ENCODE data around the gene CCL23.
"Not testable (repeated sequence)": the region's sequence is repeated elsewhere in the genome, so short reads cannot be mapped to it uniquely, and the experiment has no call there.

CCL23 gene

DNA sequence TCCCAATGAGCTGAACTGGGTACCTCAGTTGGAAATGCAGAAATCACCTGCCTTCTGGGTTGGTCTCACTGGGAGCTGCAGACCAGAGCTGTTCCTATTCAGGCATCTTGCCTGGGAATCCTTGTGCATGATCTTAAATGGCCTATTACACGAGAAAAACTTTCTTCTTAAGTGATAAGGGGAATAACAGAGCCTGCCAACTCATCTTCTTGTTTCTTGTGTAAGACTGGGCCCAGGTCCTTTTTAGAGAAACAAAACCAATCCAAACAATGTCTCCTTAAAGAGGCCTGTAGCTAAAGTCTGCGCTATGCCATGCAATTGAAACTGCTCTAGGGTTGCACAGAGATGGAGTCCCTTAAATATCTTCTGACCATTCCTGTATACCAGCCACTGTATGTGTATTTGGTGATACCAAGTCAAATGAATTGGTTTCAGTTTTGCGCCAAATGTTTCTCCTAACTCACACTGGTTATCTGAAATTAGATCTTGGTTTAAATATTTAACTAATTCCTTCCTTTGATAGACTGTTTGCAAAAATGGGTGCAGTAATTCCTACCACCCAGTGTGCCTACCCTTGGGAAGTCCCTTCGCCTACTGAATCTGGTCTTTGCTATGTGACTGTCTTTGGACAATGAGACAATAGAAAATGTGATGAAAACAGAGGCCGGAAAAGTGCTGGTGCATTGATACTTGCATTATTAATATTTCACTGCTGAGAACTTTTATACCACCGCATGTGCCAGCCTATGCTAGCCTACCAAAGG lies 6.5 kb upstream of the CCL23 start:
- no peak for DNase-seq
- no peak overlapping the region for H3K27ac Mint-ChIP-seq
- H3K4me1 Mint-ChIP-seq (ENCODE audit: low read depth): no peaks in the 10 kb centered on the region

DNA sequence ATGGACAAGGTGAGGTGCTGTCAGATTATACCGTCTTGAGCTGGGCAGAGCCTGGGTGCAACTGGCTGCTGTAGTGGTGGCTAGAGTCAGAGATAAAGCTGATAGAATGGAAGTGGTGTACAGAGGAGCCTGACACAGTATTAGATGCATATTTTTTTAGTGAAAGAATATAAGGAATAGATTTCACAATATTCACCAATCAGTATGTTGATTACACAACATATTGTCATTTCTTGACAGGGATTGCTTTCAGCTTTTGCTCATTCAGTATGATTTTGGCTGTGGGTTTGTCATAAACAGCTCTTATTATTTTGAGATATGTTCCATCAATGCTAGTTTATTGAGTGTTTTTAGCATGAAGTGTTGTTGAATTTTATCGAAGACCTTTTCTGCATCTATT lies 1.7 kb upstream of the CCL23 start:
- peaks cover 53% of the 10 kb centered on the region for H3K27me3 Mint-ChIP-seq
- no peak overlapping the region for H3K27ac Mint-ChIP-seq
- H3K36me3 Mint-ChIP-seq (ENCODE audit: low read depth): no peaks in the 10 kb centered on the region
- no peak for DNase-seq
- H3K4me3 Mint-ChIP-seq: no peak overlapping the region
- no peaks in the 10 kb centered on the region for H3K4me1 Mint-ChIP-seq (ENCODE audit: low read depth)
- no peaks in the 10 kb centered on the region for H3K9me3 Mint-ChIP-seq

More for the DNA sequence above, 6.5 kb upstream of the CCL23 start:
- Mint-ChIP-seq H3K4me3 (no peak overlapping the region), H3K9me3 (no peaks in the 10 kb centered on the region), H3K27me3 (peaks cover 56% of the 10 kb centered on the region), H3K36me3 (ENCODE audit: low read depth) (no peaks in the 10 kb centered on the region)

DNA sequence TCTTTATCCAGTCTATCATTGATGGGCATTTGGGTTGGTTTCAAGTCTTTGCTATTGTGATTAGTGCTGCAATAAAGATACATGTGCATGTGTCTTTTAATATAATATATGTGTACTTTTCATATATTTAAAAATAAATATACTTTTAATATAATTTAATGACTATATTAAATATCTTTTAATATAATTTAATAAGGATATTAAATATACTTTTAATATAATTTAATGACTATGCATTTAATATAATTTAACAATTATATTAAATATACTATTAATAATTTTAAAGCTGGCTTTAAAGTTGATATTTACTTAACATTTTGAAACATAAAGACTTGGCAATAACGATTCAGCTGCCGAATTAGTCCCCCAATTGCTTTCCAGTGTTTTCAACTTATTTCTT lies 1.2 kb downstream of the CCL23 start:
- Mint-ChIP-seq H3K36me3 (ENCODE audit: low read depth) (no peaks in the 10 kb centered on the region), H3K9me3 (no peaks in the 10 kb centered on the region), H3K4me1 (ENCODE audit: low read depth) (no peaks in the 10 kb centered on the region), H3K27me3 (peaks cover 46% of the 10 kb centered on the region), H3K27ac (no peak overlapping the region), H3K4me3 (no peak overlapping the region)
- no peak for DNase-seq

DNA sequence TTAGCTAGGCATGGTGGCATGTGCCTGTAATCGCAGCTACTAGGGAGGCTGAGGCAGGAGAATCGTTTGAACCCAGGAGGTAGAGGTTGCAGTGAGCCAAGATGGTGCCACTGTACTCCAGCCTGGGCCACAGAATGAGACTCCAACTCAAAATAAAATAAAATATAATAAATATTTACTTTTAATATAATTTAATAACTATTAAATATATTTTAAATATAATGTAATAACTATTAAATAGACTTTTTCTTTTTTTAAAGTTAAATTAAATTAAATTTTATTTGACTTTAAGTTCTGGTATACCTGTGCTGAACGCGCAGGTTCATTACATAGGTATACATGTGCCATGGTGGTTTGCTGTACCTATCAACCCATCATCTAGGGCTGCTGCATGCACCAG lies 1.9 kb downstream of the CCL23 start:
- DNase-seq; H3K36me3 Mint-ChIP-seq (ENCODE audit: low read depth); H3K4me1 Mint-ChIP-seq (ENCODE audit: low read depth); H3K27ac Mint-ChIP-seq; H3K4me3 Mint-ChIP-seq; H3K9me3 Mint-ChIP-seq: not testable (repeated sequence)
- peaks cover 42% of the 10 kb centered on the region for H3K27me3 Mint-ChIP-seq

DNA sequence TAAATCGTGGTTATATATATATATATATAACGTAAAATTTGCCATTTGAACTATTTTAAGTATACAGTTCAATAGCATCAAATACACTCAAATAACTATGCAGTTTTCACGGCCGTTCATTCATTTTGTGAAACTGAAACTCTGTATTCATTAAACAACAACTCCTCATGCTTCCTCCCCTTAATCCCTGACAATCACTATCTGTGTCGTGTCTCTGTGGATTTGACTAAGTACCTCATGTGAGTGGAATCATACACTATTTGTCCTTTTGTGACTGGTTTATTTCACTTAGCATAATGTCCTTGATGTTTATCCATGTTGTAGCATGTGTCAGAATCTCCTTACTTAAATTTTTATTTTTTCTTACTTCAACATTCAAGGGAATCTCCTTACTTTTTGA lies 2.8 kb downstream of the CCL23 start:
- Mint-ChIP-seq H3K4me3 (no peak overlapping the region), H3K4me1 (ENCODE audit: low read depth) (no peaks in the 10 kb centered on the region), H3K9me3 (no peaks in the 10 kb centered on the region), H3K27ac (no peak overlapping the region), H3K27me3 (peaks cover 32% of the 10 kb centered on the region), H3K36me3 (ENCODE audit: low read depth) (no peaks in the 10 kb centered on the region)
- DNase-seq: no peak

DNA sequence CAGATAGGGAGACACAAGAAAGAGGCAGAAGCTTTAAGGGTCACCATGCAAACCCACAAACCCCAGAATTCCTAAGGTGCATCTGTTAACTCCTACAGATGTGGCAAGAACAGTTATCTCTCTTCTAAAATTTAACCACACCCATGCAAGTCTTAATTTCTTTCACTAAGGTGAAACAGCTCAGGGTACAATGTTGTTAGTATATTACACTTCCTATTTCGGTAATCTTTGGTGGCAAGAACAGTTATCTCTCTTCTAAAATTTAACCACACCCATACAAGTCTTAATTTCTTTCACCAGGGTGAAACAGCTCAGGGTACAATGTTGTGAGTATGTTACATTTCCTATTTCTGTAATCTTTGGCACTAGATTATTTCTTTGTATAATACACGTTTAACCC lies 6.6 kb downstream of the CCL23 start:
- Mint-ChIP-seq H3K27me3 (peaks cover 16% of the 10 kb centered on the region), H3K27ac (no peak overlapping the region), H3K4me1 (ENCODE audit: low read depth) (no peaks in the 10 kb centered on the region), H3K4me3 (no peak overlapping the region), H3K9me3 (peaks cover 5% of the 10 kb centered on the region), H3K36me3 (ENCODE audit: low read depth) (no peaks in the 10 kb centered on the region)
- no peak for DNase-seq

DNA sequence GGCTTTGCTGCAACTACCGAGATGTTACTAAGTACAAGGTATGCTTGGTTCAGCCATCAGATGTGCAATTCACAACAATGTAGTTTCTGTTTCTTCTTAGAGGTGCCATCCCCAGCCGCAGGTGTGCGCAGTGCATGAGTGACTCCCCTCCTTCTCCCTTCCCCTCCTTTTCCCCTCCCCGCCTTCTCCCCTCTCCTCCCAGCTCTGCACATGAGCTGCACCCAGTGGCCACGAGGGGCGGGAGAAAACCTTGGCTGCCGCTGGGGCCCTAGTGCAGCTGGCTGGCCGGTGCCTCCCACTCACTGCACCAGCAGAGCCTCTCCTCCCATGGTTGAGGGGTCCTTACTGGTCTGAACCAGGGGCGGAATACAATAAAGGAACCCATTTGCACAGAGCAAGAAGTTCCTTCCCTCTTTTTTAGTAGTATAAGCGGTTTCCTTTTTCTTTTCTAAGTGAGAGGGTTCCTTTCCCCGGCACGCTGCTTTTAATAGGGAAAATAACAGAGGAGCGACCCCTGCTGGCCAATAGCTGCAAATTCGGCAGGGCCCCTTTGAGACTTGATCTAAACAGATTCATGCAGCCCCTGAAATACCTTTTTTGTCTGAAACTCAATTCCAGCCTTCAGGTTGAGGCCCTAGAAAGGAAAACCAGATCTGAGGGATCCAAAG lies 8.6 kb downstream of the CCL23 start:
- no peak for DNase-seq
- Mint-ChIP-seq H3K36me3 (ENCODE audit: low read depth) (no peaks in the 10 kb centered on the region), H3K27ac (no peak overlapping the region), H3K27me3 (peaks cover 16% of the 10 kb centered on the region), H3K9me3 (peaks cover 5% of the 10 kb centered on the region), H3K4me1 (ENCODE audit: low read depth) (peaks cover 8% of the 10 kb centered on the region), H3K4me3 (no peak overlapping the region)

DNA sequence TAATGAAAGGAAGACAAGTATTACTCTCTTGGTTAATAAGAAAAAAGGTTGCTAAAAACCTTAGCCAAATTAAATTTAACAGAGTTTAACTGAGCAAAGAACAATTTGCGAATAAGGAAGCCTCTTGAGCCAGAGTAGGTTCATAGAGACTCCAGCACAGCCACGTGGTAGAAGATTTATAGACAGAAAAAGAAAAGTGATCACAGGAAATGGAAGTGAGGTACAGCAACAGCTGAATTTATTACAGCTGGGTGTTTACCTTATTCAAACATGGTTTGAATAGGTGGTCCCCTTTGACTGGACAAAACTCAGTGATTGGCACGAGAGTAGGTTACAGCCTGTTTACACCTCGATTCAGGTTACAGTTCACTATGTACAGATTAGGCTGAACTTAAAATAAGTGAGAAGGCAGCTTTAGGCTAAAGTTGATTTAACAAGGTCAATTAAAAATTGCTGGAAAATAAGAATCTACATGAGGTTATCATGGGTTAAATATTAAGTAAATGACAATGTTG lies 13.1 kb downstream of the CCL23 start:
- Mint-ChIP-seq H3K9me3 (peaks cover 5% of the 10 kb centered on the region), H3K27ac (no peak overlapping the region), H3K4me3 (no peak overlapping the region), H3K27me3 (no peaks in the 10 kb centered on the region), H3K4me1 (ENCODE audit: low read depth) (peaks cover 8% of the 10 kb centered on the region), H3K36me3 (ENCODE audit: low read depth) (no peaks in the 10 kb centered on the region)
- no peak for DNase-seq

DNA sequence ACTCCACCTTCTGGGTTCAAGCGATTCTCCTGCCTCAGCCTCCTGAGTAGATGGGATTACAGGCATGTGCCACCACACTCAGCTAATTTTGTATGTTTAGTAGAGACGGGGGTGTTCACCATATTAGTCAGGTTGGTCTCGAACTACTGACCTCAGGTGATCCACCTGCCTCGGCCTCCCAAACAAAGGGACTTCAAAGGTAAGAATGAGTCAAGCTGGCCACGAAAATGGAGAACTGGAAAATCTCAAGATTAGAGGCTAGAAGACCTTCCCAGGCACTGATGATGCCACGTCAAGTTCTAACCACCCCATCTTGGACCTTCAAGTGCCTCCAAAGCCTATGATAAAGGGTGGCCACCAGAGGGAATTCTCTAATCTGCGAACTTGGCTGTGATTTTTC lies 15.1 kb downstream of the CCL23 start:
- Mint-ChIP-seq H3K27me3 (no peaks in the 10 kb centered on the region), H3K4me1 (ENCODE audit: low read depth) (peaks cover 8% of the 10 kb centered on the region), H3K4me3 (no peak overlapping the region), H3K27ac (no peak overlapping the region), H3K9me3 (no peaks in the 10 kb centered on the region), H3K36me3 (ENCODE audit: low read depth) (no peaks in the 10 kb centered on the region)
- no peak for DNase-seq

DNA sequence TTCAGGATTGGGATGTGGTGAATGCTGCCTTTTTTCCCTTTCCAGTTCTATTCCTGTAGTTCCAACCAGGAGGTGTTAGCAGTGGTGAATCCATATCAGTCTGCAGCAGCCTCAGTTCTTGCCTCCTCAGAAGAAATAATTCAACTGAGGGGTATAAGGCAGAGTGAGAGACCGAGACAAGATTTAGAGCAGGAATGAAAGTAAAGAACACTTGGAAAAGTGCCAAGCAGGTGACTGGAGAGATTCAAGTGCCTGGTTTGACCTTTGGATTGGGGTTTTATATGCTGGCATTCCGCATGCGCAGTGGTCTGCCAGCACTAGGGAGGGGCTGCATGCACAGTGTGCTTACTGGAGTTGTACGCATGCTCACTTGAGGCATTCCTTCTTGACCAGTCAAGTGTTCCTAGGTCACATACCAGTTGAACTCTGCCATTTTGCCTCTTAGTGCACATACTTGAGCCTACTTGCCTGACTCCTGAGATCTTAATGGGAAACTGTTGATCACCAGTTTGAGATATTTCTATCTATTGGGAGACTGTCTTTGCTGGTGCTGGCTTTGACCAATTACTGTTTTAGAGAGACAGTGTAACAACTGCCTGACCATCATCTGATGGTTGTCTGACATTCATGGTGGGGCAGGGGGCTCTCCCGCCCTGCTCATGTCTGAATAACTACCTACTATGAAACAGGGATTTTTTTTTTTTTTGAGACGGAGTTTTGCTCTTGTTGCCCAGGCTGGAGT lies 15.7 kb downstream of the CCL23 start:
- no peak overlapping the region for H3K27ac Mint-ChIP-seq
- H3K9me3 Mint-ChIP-seq: no peaks in the 10 kb centered on the region
- H3K4me1 Mint-ChIP-seq (ENCODE audit: low read depth): peaks cover 8% of the 10 kb centered on the region
- no peak overlapping the region for H3K4me3 Mint-ChIP-seq
- H3K36me3 Mint-ChIP-seq (ENCODE audit: low read depth): no peaks in the 10 kb centered on the region
- DNase-seq: no peak
- no peaks in the 10 kb centered on the region for H3K27me3 Mint-ChIP-seq

DNA sequence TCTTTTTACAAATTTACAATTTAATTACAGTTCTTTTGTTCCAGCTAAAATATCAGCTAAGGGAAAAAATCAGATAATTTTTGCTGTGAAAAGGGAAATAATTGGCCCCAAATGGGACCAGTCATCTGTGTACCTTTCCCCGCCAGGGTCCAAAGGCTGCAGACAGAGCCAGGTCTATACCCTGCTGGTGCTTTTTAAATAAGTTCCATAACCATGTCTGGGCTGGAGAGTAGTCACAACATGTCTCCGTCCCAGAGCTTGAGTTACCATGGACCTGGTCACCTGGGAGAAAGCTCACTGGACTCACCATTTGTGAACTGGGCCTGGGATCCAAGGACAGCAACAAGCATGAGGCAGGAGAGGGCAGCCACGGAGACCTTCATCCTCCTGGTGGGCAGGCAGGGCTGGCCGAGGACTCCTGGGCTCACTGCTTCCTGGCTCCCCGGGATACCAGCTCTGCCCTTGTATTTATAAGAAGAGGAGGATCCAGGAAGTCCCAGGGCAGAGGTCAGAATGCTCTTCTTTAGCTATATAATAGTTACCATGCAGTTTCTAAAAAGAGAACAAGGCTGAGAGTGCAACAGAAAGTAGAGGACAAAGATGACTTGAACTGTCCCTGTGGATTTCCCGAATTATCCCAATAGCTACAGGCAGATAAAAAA lies 16.5 kb downstream of the CCL23 start, which contains the start of gene CCL15:
Gene CCL15 (minus strand): TSS at position 444 of the 662 bp plus-strand sequence. CDS start 61 bp downstream, at position 383.
- no peak within 1 kb of the TSS for H3K27ac Mint-ChIP-seq
- peaks cover 13% of the 10 kb centered on the region for H3K4me1 Mint-ChIP-seq (ENCODE audit: low read depth)
- no peaks in the 10 kb centered on the region for H3K9me3 Mint-ChIP-seq
- H3K27me3 Mint-ChIP-seq: peaks cover 6% of the 10 kb centered on the region
- no peak within 1 kb of the TSS for H3K4me3 Mint-ChIP-seq
- DNase-seq: no peak
- no peaks in the 10 kb centered on the region for H3K36me3 Mint-ChIP-seq (ENCODE audit: low read depth)

DNA sequence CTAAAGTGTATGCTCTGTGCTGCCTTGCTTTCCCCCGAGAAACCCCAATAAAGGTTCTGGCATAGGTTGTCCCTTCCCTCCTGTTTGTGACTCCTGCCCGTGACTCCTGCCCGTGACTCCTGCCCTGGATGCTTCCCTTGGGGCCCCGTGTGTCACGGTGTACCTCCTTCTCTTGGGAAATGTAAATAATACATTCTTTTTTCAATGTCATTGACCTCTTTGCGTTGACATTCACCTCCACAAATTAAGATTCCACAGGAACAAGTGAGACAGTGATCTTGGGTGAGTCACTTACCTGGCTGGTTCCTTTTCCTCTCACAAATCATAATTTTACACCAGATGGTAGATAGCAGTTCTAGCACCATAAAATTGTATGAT lies 17.1 kb downstream of the CCL23 start:
- H3K27me3 Mint-ChIP-seq: peaks cover 6% of the 10 kb centered on the region
- no peaks in the 10 kb centered on the region for H3K36me3 Mint-ChIP-seq (ENCODE audit: low read depth)
- H3K4me1 Mint-ChIP-seq (ENCODE audit: low read depth): peaks cover 13% of the 10 kb centered on the region
- H3K27ac Mint-ChIP-seq: no peak overlapping the region
- no peak for DNase-seq
- H3K9me3 Mint-ChIP-seq: no peaks in the 10 kb centered on the region
- no peak overlapping the region for H3K4me3 Mint-ChIP-seq

DNA sequence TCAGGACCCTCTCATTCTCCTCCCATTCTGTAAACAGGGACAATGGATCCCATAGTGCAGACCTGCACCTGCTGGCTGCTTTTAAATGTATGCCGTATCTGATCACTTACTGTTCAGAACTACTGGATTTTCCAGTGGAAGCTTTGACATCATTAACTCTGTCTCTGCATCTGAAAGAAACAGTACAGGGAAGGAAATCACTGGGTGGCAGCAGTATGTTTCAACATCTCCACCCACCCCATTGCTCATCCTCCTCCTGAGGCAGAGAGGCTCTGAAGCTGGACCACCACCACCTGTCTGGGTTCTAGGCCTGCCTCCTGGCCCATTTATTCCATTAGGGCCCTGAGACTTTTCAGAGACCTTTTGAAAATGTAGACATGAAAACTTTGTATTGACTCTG lies 19.0 kb downstream of the CCL23 start:
- DNase-seq: no peak
- no peak overlapping the region for H3K4me3 Mint-ChIP-seq
- no peaks in the 10 kb centered on the region for H3K36me3 Mint-ChIP-seq (ENCODE audit: low read depth)
- no peaks in the 10 kb centered on the region for H3K9me3 Mint-ChIP-seq
- H3K27me3 Mint-ChIP-seq: peaks cover 13% of the 10 kb centered on the region
- H3K27ac Mint-ChIP-seq: no peak overlapping the region
- H3K4me1 Mint-ChIP-seq (ENCODE audit: low read depth): peaks cover 5% of the 10 kb centered on the region

DNA sequence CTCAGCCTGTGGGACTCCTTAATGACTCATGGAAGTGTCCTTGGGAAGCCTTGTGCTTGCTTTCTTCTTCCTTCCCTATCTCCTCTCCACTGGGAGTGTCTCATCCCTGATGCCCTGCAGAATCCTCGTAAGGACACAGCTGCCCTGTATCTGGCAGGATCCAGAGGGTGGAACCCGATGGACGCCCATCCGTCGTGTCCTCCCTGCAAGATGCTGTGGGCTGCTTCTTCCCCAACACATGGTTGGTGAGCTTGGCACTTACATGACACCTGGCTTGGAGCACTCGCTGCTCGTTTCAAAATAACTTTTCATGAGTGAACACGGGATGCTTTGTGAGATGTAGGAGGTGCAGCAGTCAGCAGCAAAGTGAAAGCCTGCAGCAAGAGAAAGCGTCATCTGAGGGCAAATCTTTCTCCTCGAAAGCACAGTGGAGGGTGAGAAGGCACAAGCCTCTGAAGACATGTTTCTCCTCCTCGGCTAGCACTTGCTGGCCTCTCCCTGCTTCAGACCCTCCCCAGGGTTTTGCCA lies 19.7 kb downstream of the CCL23 start:
- Mint-ChIP-seq H3K9me3 (no peaks in the 10 kb centered on the region), H3K27ac (no peak overlapping the region), H3K27me3 (peaks cover 13% of the 10 kb centered on the region), H3K4me3 (no peak overlapping the region), H3K4me1 (ENCODE audit: low read depth) (peaks cover 5% of the 10 kb centered on the region), H3K36me3 (ENCODE audit: low read depth) (no peaks in the 10 kb centered on the region)
- DNase-seq: no peak
